ENCODE measurements around the gene PLLP.

PLLP gene

GRCh38 chr16:57310801-57311200, 26.3 kb upstream of the PLLP start:
- Histone ChIP-seq H4K20me1 (ENCODE audit: insufficient read depth, low read length) (no peaks in the 10 kb centered on the region), H3K27me3 (replicated peaks; ENCODE audit: insufficient read depth, low read length) (no peaks in the 10 kb centered on the region), H3K4me1 (ENCODE audit: low read length) (peaks cover 11% of the 10 kb centered on the region; the same call in 1 of the 2 replicates), H3K9me2 (replicated peaks; ENCODE audit: insufficient read depth, low read length) (no peaks in the 10 kb centered on the region), H3K4me3 (ENCODE audit: low read length) (no peak overlapping the region), H2AFZ (ENCODE audit: low read length) (no peak overlapping the region), H3K36me3 (replicated peaks; ENCODE audit: insufficient read depth, low read length) (no peaks in the 10 kb centered on the region), H3K79me2 (ENCODE audit: low read length) (no peaks in the 10 kb centered on the region), H3K4me2 (ENCODE audit: low read depth, low read length) (no peak overlapping the region), H3K9ac (ENCODE audit: low read length) (no peak overlapping the region), H3F3A (ENCODE audit: insufficient read depth, low read length) (no peaks in the 10 kb centered on the region), H3K27ac (ENCODE audit: low read length) (no peak overlapping the region), H3K9me3 (replicated peaks; ENCODE audit: insufficient read depth, low read length) (no peaks in the 10 kb centered on the region)
- no peak for TF ChIP-seq CTCF (IDR thresholded peaks at IDR 0.05; ENCODE audit: low read length)
- DNase-seq = no peak

GRCh38 chr16:57308041-57308440, 23.6 kb upstream of the PLLP start:
- no peak overlapping the region for H3K27ac ChIP-seq (ENCODE audit: low read length)
- TF ChIP-seq EZH2 (optimal IDR thresholded peaks at IDR 0.05; ENCODE audit: low read depth, low read length) = no peak
- no peak for TF ChIP-seq CTCF (IDR thresholded peaks at IDR 0.05; ENCODE audit: low read length)
- TF ChIP-seq EZH2phosphoT487 (IDR thresholded peaks at IDR 0.05; ENCODE audit: low read length) = no peak
- no peaks in the 10 kb centered on the region for H4K20me1 ChIP-seq (ENCODE audit: insufficient read depth, low read length)
- H3K27me3 ChIP-seq (replicated peaks; ENCODE audit: insufficient read depth, low read length) = no peaks in the 10 kb centered on the region
- no peak for DNase-seq
- H3K9ac ChIP-seq (ENCODE audit: low read length) = no peak overlapping the region
- peaks cover 4% of the 10 kb centered on the region; the same call in 1 of the 2 replicates for H3K4me1 ChIP-seq (ENCODE audit: low read length)
- H3K36me3 ChIP-seq (replicated peaks; ENCODE audit: insufficient read depth, low read length) = no peaks in the 10 kb centered on the region
- no peak overlapping the region for H3K4me3 ChIP-seq (ENCODE audit: low read length)
- no peaks in the 10 kb centered on the region for H3F3A ChIP-seq (ENCODE audit: insufficient read depth, low read length)
- H3K9me2 ChIP-seq (replicated peaks; ENCODE audit: insufficient read depth, low read length) = no peaks in the 10 kb centered on the region
- H3K79me2 ChIP-seq (ENCODE audit: low read length) = no peaks in the 10 kb centered on the region
- no peak overlapping the region for H2AFZ ChIP-seq (ENCODE audit: low read length)
- no peaks in the 10 kb centered on the region for H3K9me3 ChIP-seq (replicated peaks; ENCODE audit: insufficient read depth, low read length)
- no peak overlapping the region for H3K4me2 ChIP-seq (ENCODE audit: low read depth, low read length)

GRCh38 chr16:57307365-57307764, 22.9 kb upstream of the PLLP start:
- Histone ChIP-seq H3K79me2 (ENCODE audit: low read length) (no peaks in the 10 kb centered on the region), H3K9me2 (replicated peaks; ENCODE audit: insufficient read depth, low read length) (no peaks in the 10 kb centered on the region), H3F3A (ENCODE audit: insufficient read depth, low read length) (no peaks in the 10 kb centered on the region), H3K27me3 (replicated peaks; ENCODE audit: insufficient read depth, low read length) (no peaks in the 10 kb centered on the region), H3K36me3 (replicated peaks; ENCODE audit: insufficient read depth, low read length) (no peaks in the 10 kb centered on the region), H3K9ac (ENCODE audit: low read length) (no peak overlapping the region), H3K4me3 (ENCODE audit: low read length) (no peak overlapping the region), H3K4me2 (ENCODE audit: low read depth, low read length) (no peak overlapping the region), H3K9me3 (replicated peaks; ENCODE audit: insufficient read depth, low read length) (no peaks in the 10 kb centered on the region), H3K27ac (ENCODE audit: low read length) (no peak overlapping the region), H3K4me1 (ENCODE audit: low read length) (peaks cover 4% of the 10 kb centered on the region; the same call in 1 of the 2 replicates), H4K20me1 (ENCODE audit: insufficient read depth, low read length) (no peaks in the 10 kb centered on the region), H2AFZ (ENCODE audit: low read length) (no peak overlapping the region)
- no peak for DNase-seq
- TF ChIP-seq EZH2 (optimal IDR thresholded peaks at IDR 0.05; ENCODE audit: low read depth, low read length) (no peak), EZH2phosphoT487 (IDR thresholded peaks at IDR 0.05; ENCODE audit: low read length) (no peak), CTCF (IDR thresholded peaks at IDR 0.05; ENCODE audit: low read length) (no peak)
